ENCODE measurements around the gene NECTIN4. TPM values are rescaled to one million over a fixed set of nuclear protein-coding genes. Genes with fewer than 3 reads are reported as not detected.

The NECTIN4 gene
- total RNA-seq, 4 donors from 2014 or later = 52.7 to 161 (median 96.2) TPM

- TF ChIP-seq CTCF (IDR thresholded peaks at IDR 0.05) = no peak
- TF ChIP-seq POLR2A (IDR thresholded peaks at IDR 0.05) = no peak
- Histone ChIP-seq H3K4me3 (peak overlapping the region in 1 of 4 donors; percentile 23), H3K4me1 (peaks cover 5 to 95% (median 17%) of the 10 kb centered on the region in 3 donors), H3K27me3 (peaks cover 0 to 6% (median 0%) of the 10 kb centered on the region in 4 donors), H3K9me3 (no peaks in the 10 kb centered on the region), H3K36me3 (peaks cover 0 to 74% (median 13%) of the 10 kb centered on the region in 3 donors), H3K27ac (peak overlapping the region; percentile 82 to 97 (median 90))
- 32 to 35% methylated on average over 8 of the region's 12 CpGs for WGBS, 2 donors
- intact Hi-C loops (cut with DNase I) = no loop called here
- DNase-seq = no peak
Observed at GRCh38 chr1:161074676-161075368, 14.5 kb downstream of the NECTIN4 start.

- 30 to 71% methylated on average over 2 of the region's 7 CpGs for WGBS, 2 donors
- Histone ChIP-seq H3K9me3 (no peaks in the 10 kb centered on the region), H3K27me3 (no peaks in the 10 kb centered on the region), H3K4me1 (peaks cover 0 to 95% (median 13%) of the 10 kb centered on the region in 3 donors), H3K4me3 (no peak overlapping the region), H3K36me3 (peaks cover 0 to 71% (median 13%) of the 10 kb centered on the region in 3 donors), H3K27ac (peak overlapping the region; percentile 82 to 97 (median 90))
- intact Hi-C loops (cut with DNase I) = no loop called here
- DNase-seq = no peak
- peak in 2 of 6 experiments; percentile 33 to 47 for TF ChIP-seq CTCF (IDR thresholded peaks at IDR 0.05)
- no peak for TF ChIP-seq POLR2A (IDR thresholded peaks at IDR 0.05)
Observed at GRCh38 chr1:161073474-161074121, 15.8 kb downstream of the NECTIN4 start.

GRCh38 chr1:161072751-161073449 lies 16.5 kb downstream of the NECTIN4 start:
- intact Hi-C loops (cut with DNase I) = no loop called here
- Histone ChIP-seq H3K27me3 (no peaks in the 10 kb centered on the region), H3K4me3 (no peak overlapping the region), H3K36me3 (peaks cover 0 to 64% (median 13%) of the 10 kb centered on the region in 3 donors), H3K9me3 (no peaks in the 10 kb centered on the region), H3K4me1 (peaks cover 0 to 99% (median 13%) of the 10 kb centered on the region in 3 donors), H3K27ac (peak overlapping the region; percentile 59 to 97 (median 90))
- DNase-seq = no peak
- WGBS, 2 donors = 93 to 94% methylated on average over 13 to 14 of the region's 19 CpGs
- no peak for TF ChIP-seq POLR2A (IDR thresholded peaks at IDR 0.05)
- TF ChIP-seq CTCF (IDR thresholded peaks at IDR 0.05) = no peak

- DNase-seq = no peak
- H3K4me3 ChIP-seq = no peak overlapping the region
- peaks cover 0 to 61% (median 7%) of the 10 kb centered on the region in 3 donors for H3K36me3 ChIP-seq
- H3K27ac ChIP-seq = peak overlapping the region in 1 of 4 donors; percentile 97
- intact Hi-C loops (cut with DNase I) = no loop called here
- TF ChIP-seq POLR2A (IDR thresholded peaks at IDR 0.05) (no peak), CTCF (IDR thresholded peaks at IDR 0.05) (peak; percentile 20 to 70 (median 58))
- peaks cover 0 to 98% (median 13%) of the 10 kb centered on the region in 3 donors for H3K4me1 ChIP-seq
- H3K9me3 ChIP-seq = no peaks in the 10 kb centered on the region
- 68 to 76% methylated on average over 7 to 9 of the region's 9 CpGs for WGBS, 2 donors
- no peaks in the 10 kb centered on the region for H3K27me3 ChIP-seq
Observed at GRCh38 chr1:161071886-161072371, 17.4 kb downstream of the NECTIN4 start.

All from esophagus squamous epithelium (tissue), 5 donors.